ENCODE measurements around the gene LGALS7B.
"Not testable (repeated sequence)": the region's sequence is repeated elsewhere in the genome, so short reads cannot be mapped to it uniquely, and the experiment has no call there.

The LGALS7B gene

DNA sequence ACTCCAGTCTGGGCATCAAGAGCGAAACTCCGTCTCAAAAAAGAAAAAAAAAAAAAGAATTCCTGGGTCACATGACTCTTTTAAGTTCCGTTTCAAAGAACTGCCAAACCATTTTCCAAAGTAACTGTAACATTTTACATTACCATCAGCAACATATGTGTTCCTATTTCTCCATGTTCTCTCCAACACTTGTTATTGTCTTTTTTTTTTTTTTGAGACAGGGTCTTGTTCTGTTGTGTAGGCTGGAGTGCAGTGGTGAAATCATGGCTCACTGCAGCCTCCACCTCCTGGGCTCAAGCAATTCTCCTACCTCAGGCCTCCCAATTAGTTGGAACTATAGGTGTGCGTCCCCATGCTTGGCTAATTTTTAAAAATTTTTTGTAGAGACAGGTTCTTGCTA lies 6.5 kb downstream of the LGALS7B start:
- no peak for ATAC-seq (replicated peaks)
- H3K4me1 Mint-ChIP-seq (ENCODE audit: low read depth in 2 of 2): peaks cover 0 to 4% of the 10 kb centered on the region in 2 donors
- no peak overlapping the region for H3K4me3 Mint-ChIP-seq
- no peaks in the 10 kb centered on the region for H3K27me3 Mint-ChIP-seq
- H3K27ac Mint-ChIP-seq: no peak overlapping the region
- no peak for DNase-seq
- no peaks in the 10 kb centered on the region for H3K36me3 Mint-ChIP-seq (ENCODE audit: insufficient read depth)
- H3K9me3 Mint-ChIP-seq: no peaks in the 10 kb centered on the region

DNA sequence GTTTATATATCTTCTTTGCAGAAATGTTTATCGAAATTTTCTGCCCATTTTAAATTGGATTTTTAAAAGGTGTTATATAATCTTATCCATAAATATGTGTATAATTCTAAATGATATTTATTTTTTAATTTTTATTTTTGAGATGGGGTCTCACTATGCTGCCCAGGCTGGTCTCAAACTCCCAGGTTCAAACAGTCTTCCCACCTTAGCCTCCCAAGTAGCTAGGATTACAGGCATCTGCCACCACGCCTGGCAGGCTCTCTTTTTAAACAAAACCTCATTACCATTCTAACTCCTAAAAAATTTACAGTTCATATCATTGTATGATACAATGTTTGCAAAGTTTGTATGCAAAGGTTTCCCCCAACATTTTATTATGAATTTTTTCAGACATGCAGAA lies 7.2 kb downstream of the LGALS7B start:
- Mint-ChIP-seq H3K9me3 (no peaks in the 10 kb centered on the region), H3K27me3 (no peaks in the 10 kb centered on the region), H3K27ac (no peak overlapping the region), H3K4me1 (ENCODE audit: low read depth in 2 of 2) (peaks cover 0 to 4% of the 10 kb centered on the region in 2 donors), H3K36me3 (ENCODE audit: insufficient read depth) (no peaks in the 10 kb centered on the region), H3K4me3 (no peak overlapping the region)
- no peak for ATAC-seq (replicated peaks)
- no peak for DNase-seq

DNA sequence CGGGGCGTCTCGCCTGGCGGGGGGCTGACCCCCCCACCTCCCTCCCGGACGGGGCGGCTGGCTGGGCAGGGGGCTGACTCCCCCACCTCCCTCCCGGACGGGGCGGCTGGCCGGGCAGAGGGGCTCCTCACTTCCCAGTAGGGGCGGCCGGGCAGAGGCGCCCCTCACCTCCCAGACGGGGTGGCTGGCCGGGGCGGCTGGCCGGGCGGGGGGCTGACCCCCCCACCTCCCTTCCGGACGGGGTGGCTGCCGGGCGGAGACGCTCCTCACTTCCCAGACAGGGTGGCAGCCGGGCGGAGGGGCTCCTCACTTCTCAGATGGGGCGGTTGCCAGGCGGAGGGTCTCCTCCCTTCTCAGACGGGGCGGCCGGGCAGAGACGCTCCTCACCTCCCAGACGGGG lies 8.8 kb downstream of the LGALS7B start:
- H3K36me3 Mint-ChIP-seq (ENCODE audit: insufficient read depth); DNase-seq; H3K9me3 Mint-ChIP-seq; H3K27me3 Mint-ChIP-seq; ATAC-seq (replicated peaks); H3K4me1 Mint-ChIP-seq (ENCODE audit: low read depth in 2 of 2); H3K4me3 Mint-ChIP-seq; H3K27ac Mint-ChIP-seq: not testable (repeated sequence)

DNA sequence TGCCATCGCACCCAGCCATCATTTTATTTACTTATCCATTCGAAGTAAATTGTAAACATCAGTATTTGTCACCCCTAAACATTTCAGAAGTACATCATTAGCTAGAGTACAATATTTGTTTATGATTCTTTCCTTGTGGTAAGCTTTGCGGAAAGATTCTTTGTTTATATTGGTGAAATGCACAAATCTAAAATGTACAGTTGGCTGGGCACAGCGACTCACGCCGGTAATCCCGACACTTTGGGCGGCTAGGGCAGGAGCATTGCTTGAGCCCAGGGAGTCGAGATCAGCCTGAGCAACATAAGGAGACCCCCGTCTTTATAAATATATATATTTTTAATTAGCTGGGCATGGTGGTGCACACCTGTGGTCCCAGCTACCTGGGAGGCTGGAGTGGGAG lies 10.1 kb downstream of the LGALS7B start:
- ATAC-seq (replicated peaks): no peak
- H3K4me3 Mint-ChIP-seq: no peak overlapping the region
- no peak for DNase-seq
- H3K36me3 Mint-ChIP-seq (ENCODE audit: insufficient read depth): no peaks in the 10 kb centered on the region
- no peaks in the 10 kb centered on the region for H3K9me3 Mint-ChIP-seq
- no peak overlapping the region for H3K27ac Mint-ChIP-seq
- no peaks in the 10 kb centered on the region for H3K27me3 Mint-ChIP-seq
- H3K4me1 Mint-ChIP-seq (ENCODE audit: low read depth in 2 of 2): peaks cover 0 to 4% of the 10 kb centered on the region in 2 donors

DNA sequence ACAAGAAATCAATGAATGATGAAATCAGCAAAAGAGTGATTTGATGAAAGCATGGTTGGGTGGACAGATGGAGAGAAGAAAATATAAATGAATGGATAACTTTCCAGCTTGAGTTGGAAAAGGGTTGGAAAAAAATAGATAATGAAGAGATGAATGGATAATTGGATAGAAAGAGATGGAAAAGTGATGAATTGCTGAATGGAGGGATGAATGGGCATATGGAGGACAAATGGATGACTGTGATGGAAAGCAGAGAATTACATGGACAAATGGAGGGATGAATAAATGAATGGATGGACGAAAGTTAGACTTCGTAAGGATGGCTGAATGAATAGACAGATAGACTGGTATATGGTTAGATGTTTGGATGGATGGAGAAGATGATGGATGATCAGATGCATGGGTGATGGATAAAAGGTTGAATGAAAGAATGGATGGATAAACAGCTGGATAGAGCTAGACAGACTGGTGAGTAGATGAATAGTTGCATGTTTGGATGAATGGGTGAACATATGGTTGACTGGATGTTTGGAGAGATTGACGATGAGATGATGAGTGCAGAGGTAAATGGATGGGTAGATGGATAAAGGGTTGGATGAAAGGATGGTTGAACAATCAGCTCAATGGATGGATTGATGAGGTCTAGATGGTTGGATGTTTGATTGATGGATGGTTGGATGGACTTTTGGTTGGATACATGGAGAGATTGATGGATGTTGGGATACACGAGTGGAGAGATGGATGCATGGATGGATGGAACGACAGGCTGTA lies 11.8 kb downstream of the LGALS7B start:
- Mint-ChIP-seq H3K4me3 (no peak overlapping the region), H3K27me3 (no peaks in the 10 kb centered on the region), H3K27ac (no peak overlapping the region), H3K36me3 (ENCODE audit: insufficient read depth) (no peaks in the 10 kb centered on the region), H3K9me3 (no peaks in the 10 kb centered on the region), H3K4me1 (ENCODE audit: low read depth in 2 of 2) (peaks cover 2 to 5% of the 10 kb centered on the region in 2 donors)
- ATAC-seq (replicated peaks) (no peak), DNase-seq (no peak)

DNA sequence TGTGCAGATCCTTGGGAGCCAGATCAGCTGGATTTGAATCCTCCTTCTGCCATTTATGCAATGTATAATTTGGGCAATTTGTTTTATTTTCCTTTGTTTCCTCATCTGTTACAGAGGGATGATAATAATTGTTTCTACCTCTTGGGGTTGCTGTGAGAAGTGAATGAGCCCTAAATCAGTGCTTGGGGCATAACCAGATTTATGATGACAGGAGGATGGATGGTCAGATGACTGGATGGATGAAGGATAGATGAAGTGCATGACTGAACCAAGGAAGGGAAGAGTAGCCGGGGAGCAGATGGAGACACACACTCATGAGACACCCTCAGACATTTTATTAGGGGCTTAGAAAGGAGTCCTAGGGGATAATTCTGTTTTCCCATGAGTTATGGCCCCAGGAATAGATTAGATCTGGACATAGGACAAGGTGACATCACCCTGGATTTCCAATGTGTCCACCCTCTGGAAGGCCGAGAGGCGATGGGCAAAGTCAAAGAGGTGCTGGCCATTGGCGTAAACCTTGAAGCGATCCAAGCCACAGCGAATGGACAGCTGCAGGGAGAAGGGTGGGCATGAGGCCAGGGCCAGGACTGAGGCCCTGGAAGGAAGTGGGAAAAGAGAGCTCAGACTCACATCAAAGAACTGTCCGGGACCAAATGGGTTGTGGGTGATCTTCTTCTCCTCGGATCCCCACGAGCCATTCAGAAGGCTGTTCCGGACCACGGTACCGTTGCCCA lies 12.5 kb downstream of the LGALS7B start:
- Mint-ChIP-seq H3K36me3 (ENCODE audit: insufficient read depth) (no peaks in the 10 kb centered on the region), H3K27me3 (no peaks in the 10 kb centered on the region), H3K4me1 (ENCODE audit: low read depth in 2 of 2) (peaks cover 2 to 5% of the 10 kb centered on the region in 2 donors), H3K4me3 (no peak overlapping the region), H3K9me3 (no peaks in the 10 kb centered on the region), H3K27ac (no peak overlapping the region)
- DNase-seq (no peak), ATAC-seq (replicated peaks) (no peak)

DNA sequence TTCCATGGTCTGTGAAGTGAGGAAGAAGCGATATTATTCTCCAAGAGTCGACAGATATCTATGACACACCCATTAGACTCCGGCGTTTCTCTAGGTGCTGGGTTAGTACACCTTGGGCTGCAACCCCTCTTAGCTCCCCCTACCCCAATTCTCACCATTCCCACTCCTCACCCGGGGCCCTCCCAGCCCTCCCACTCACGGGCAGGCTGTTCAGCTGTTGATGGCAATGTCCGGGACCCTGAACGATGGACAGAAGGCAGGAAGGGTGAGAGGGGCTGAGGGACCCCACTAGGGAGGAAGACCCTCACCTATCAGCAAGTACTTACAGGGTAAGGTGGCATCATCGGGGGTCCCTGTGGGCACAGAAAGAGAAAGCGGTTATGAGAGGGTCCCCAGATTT lies 14.5 kb downstream of the LGALS7B start:
- ATAC-seq (replicated peaks) (no peak), DNase-seq (no peak)
- peaks cover 2 to 5% of the 10 kb centered on the region in 2 donors for H3K4me1 Mint-ChIP-seq (ENCODE audit: low read depth in 2 of 2)
- no peaks in the 10 kb centered on the region for H3K9me3 Mint-ChIP-seq
- no peaks in the 10 kb centered on the region for H3K36me3 Mint-ChIP-seq (ENCODE audit: insufficient read depth)
- H3K27me3 Mint-ChIP-seq: no peaks in the 10 kb centered on the region
- no peak overlapping the region for H3K4me3 Mint-ChIP-seq
- no peak overlapping the region for H3K27ac Mint-ChIP-seq

DNA sequence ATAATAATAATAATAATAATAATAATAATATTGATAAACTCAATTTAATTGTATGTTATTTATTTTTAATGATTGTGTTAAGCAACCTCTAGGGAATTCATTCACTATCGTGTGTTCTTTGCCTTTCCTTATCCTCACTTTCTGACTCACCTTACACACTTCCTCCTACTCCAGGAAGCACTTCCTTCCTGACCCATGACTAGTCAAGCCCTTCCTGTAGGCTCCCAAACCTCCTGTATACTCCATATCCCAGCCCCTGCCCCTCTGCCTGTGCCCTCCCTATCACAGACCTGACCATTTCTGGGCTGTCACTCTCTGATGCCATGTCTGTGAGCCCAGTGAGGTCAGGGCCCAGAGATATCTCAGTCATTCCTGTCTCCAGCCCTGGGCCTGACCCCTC lies 16.2 kb downstream of the LGALS7B start:
- Mint-ChIP-seq H3K36me3 (ENCODE audit: insufficient read depth) (no peaks in the 10 kb centered on the region), H3K4me1 (ENCODE audit: low read depth in 2 of 2) (peaks cover 2 to 5% of the 10 kb centered on the region in 2 donors), H3K27ac (peak overlapping the region in 1 of 2 donors; percentile 47), H3K27me3 (no peaks in the 10 kb centered on the region), H3K9me3 (no peaks in the 10 kb centered on the region), H3K4me3 (no peak overlapping the region)
- DNase-seq: no peak
- ATAC-seq (replicated peaks): no peak

DNA sequence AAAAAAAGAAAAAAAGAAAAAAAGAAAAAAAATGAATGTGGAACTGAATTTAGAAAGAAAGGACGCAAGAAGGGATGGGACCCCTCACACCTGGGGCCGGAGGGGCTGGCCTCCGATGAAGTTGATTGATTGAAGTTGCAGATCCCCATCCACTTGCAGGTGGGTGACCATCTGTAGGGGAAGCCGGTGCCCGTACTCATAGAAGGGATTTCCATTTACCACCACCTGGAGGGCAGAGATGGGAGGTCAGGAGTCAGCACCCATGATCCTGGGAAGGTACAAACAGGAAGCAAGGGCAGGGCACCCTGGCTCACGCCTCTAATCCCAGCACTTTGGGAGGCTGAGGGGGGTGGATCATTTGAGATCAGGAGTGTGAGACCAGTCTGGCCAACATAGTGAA lies 17.4 kb downstream of the LGALS7B start:
- ATAC-seq (replicated peaks) (no peak), DNase-seq (no peak)
- H3K27ac Mint-ChIP-seq: no peak overlapping the region

DNA sequence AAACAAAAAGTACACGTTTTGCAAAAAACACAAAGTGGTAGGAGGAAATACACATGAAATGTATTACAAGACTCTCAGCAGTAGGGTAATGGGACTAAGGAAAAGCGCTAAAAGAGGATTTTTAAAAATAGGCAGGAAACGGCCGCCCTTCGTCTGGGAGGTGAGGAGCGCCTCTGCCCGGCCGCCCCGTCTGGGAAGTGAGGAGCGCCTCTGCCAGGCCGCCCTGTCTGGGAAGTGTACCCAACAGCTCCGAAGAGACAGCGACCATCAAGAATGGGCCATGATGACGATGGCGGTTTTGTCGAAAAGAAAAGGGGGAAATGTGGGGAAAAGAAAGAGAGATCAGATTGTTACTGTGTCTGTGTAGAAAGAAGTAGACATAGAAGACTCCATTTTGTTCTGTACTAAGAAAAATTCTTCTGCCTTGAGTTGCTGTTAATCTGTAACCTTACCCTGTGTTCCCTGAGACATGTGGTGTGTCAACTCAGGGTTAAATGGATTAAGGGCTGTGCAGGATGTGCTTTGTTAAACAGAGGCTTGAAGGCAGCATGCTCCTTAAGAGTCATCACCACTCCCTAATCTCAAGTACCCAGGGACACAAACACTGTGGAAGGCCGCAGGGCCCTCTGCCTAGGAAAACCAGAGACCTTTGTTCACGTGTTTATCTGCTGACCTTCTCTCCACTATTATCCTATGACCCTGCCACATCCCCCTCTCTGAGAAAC lies 18.5 kb downstream of the LGALS7B start:
- H3K4me3 Mint-ChIP-seq; H3K4me1 Mint-ChIP-seq (ENCODE audit: low read depth in 2 of 2); H3K9me3 Mint-ChIP-seq; H3K27me3 Mint-ChIP-seq; DNase-seq; ATAC-seq (replicated peaks); H3K36me3 Mint-ChIP-seq (ENCODE audit: insufficient read depth): not testable (repeated sequence)
- peak overlapping the region in 1 of 2 donors; percentile 44 for H3K27ac Mint-ChIP-seq

More for the DNA sequence above, 17.4 kb downstream of the LGALS7B start:
- Mint-ChIP-seq H3K9me3 (no peaks in the 10 kb centered on the region), H3K4me3 (no peak overlapping the region), H3K27me3 (no peaks in the 10 kb centered on the region), H3K4me1 (ENCODE audit: low read depth in 2 of 2) (peaks cover 2 to 5% of the 10 kb centered on the region in 2 donors), H3K36me3 (ENCODE audit: insufficient read depth) (no peaks in the 10 kb centered on the region)

DNA sequence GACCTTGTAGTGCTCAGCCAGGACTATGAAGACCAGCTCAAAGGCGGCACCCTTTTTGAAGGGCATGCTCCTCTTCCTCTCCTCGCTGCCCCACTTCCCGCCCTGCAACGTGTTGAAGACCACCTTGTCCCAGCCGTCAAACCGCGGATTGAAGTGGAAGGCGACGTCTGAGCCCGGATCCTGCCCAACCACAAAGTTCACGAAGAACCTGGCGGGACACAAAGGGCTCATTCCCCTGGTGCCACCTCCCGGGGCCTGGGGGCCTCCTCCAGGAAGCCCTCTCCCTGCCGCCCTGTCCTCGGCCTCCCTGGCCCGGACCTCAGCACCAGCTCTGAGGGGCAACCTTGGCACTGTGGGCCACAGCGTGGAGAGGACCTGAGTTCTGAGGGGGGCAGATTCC lies 19.7 kb downstream of the LGALS7B start:
- Mint-ChIP-seq H3K9me3 (no peaks in the 10 kb centered on the region), H3K4me1 (ENCODE audit: low read depth in 2 of 2) (peaks cover 2 to 5% of the 10 kb centered on the region in 2 donors), H3K36me3 (ENCODE audit: insufficient read depth) (no peaks in the 10 kb centered on the region), H3K27me3 (no peaks in the 10 kb centered on the region), H3K27ac (no peak overlapping the region), H3K4me3 (no peak overlapping the region)
- ATAC-seq (replicated peaks) (no peak), DNase-seq (no peak)

DNA sequence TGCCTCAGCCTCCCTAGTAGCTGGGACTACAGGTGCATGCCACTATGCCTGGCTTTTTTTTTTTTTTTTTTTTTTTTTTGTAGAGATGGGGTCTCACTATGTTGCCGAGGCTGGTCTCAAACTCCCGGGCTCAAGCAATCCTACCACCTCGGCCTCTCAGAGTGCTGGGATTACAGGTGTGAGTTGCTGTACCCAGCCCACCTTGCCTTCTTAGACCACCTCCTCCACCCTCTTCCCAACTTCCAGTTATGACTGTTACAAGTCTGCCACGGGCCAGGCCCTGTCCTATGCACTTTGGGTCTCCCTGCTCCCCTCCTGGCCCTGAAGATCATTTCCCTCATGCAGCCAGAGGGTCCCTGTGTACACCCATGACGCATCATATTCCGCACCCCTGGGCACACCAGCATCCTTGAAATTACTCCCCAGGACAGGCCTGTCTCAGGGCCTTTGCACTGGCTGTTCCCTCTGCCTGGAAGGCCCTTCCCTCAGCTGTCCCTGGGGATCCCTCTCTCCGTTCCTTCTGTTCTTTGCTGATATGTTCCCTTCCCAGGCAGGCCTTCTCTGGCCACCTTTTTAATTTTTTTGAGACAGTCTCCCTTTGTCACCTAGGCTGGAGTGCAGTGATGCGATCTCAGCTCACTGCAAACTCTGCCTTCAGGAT lies 20.7 kb downstream of the LGALS7B start:
- Mint-ChIP-seq H3K27me3 (no peaks in the 10 kb centered on the region), H3K4me3 (no peak overlapping the region), H3K4me1 (ENCODE audit: low read depth in 2 of 2) (peaks cover 2 to 5% of the 10 kb centered on the region in 2 donors), H3K27ac (no peak overlapping the region), H3K9me3 (no peaks in the 10 kb centered on the region), H3K36me3 (ENCODE audit: insufficient read depth) (peaks cover 2% of the 10 kb centered on the region)
- DNase-seq: no peak
- ATAC-seq (replicated peaks): no peak

Data from effector memory CD8-positive, alpha-beta T cell (primary cell).